ENCODE measurements around the gene MPL. TPM values are rescaled to one million over a fixed set of nuclear protein-coding genes. Genes with fewer than 3 reads are reported as not detected.
"Not testable (repeated sequence)": the region's sequence is repeated elsewhere in the genome, so short reads cannot be mapped to it uniquely, and the experiment has no call there.

The MPL gene
- total RNA-seq, 2 experiments from 2014 or later = not detected

- CTCF ChIA-PET = interaction anchor here (1.0 kb wide), 1 partner anchor 16 kb away, joined by 3 read pairs; no protein-coding TSS in a partner anchor
- H3K27ac Mint-ChIP-seq = no peak overlapping the region
- DNase-seq = no peak
Measured at GRCh38 chr1:43398227-43398626, 60.6 kb downstream of the MPL start.

GRCh38 chr1:43400441-43400840 is 62.8 kb downstream of the MPL start:
- CTCF ChIA-PET = interaction anchor here (1.6 to 1.7 kb wide), 2 partner anchors 14 to 174 kb away, joined by 4 to 6 read pairs; no protein-coding TSS in a partner anchor
- H3K27me3 Mint-ChIP-seq (ENCODE audit: low read depth); H3K27ac Mint-ChIP-seq; H3K4me1 Mint-ChIP-seq (ENCODE audit: low read depth); DNase-seq; H3K4me3 Mint-ChIP-seq; H3K9me3 Mint-ChIP-seq; intact Hi-C loops (cut with micrococcal nuclease): not testable (repeated sequence)
- peaks cover 13% of the 10 kb centered on the region for H3K36me3 Mint-ChIP-seq (ENCODE audit: low read depth)

More at GRCh38 chr1:43398227-43398626, 60.6 kb downstream of the MPL start:
- Mint-ChIP-seq H3K4me3 (no peak overlapping the region), H3K9me3 (no peaks in the 10 kb centered on the region), H3K4me1 (ENCODE audit: low read depth) (no peaks in the 10 kb centered on the region), H3K27me3 (ENCODE audit: low read depth) (no peaks in the 10 kb centered on the region), H3K36me3 (ENCODE audit: low read depth) (peaks cover 6% of the 10 kb centered on the region)
- intact Hi-C loops (cut with micrococcal nuclease) = no loop called here

GRCh38 chr1:43402089-43402865 is 64.7 kb downstream of the MPL start:
- H3K27me3 Mint-ChIP-seq (ENCODE audit: low read depth) = no peaks in the 10 kb centered on the region
- no peak overlapping the region for H3K27ac Mint-ChIP-seq
- no peaks in the 10 kb centered on the region for H3K4me1 Mint-ChIP-seq (ENCODE audit: low read depth)
- H3K36me3 Mint-ChIP-seq (ENCODE audit: low read depth) = peaks cover 19% of the 10 kb centered on the region
- H3K9me3 Mint-ChIP-seq = no peaks in the 10 kb centered on the region
- no peak for DNase-seq
- intact Hi-C loops (cut with micrococcal nuclease) = no loop called here
- CTCF ChIA-PET = no interaction called here
- no peak overlapping the region for H3K4me3 Mint-ChIP-seq

Small RNAs within 50 kb of the gene (microRNA-seq; reads per million reads assigned to microRNA genes)
- gene MIR6734 (ENCODE audit: borderline microRNAs expressed, borderline replicate concordance) = not detected

Other genes starting within 250 kb of the MPL start
- 10 to 100 TPM; 88.0 to 88.3 TPM for gene EBNA1BP2, start 165.5 kb upstream of the MPL start, total RNA-seq
- under 1 TPM; 0.12 to 0.14 TPM for gene CFAP57, start 165.5 kb upstream of the MPL start, total RNA-seq
- under 1 TPM in 1 of 2 experiments, not detected in 1; 0.21 TPM for gene TMEM125, start 67.8 kb upstream of the MPL start, total RNA-seq
- gene C1orf210, start 52.2 kb upstream of the MPL start, total RNA-seq = not detected
- not detected for gene TIE1, start 36.8 kb upstream of the MPL start, total RNA-seq
- gene CDC20, start 21.2 kb downstream of the MPL start, total RNA-seq = 100 to 1,000 TPM; 179 to 194 TPM
- gene ELOVL1, start 30.2 kb downstream of the MPL start, total RNA-seq = 10 to 100 TPM; 42.8 to 44.2 TPM
- 10 to 100 TPM; 45.8 to 45.9 TPM for gene MED8, start 52.0 kb downstream of the MPL start, total RNA-seq
- 10 to 100 TPM; 26.6 to 28.2 TPM for gene SZT2, start 52.1 kb downstream of the MPL start, total RNA-seq
- gene HYI, start 116.1 kb downstream of the MPL start, total RNA-seq = 1 to 10 TPM; 9.1 to 9.2 TPM
- 1 to 10 TPM; 1.0 to 2.3 TPM for gene PTPRF, start 193.1 kb downstream of the MPL start, total RNA-seq